ENCODE measurements around the gene EN1. TPM values are rescaled to one million over a fixed set of nuclear protein-coding genes. Genes with fewer than 3 reads are reported as not detected.

EN1 gene
- total and polyA plus RNA-seq, 2 experiments from 2014 or later, result 0.21 to 0.24 TPM

DNA sequence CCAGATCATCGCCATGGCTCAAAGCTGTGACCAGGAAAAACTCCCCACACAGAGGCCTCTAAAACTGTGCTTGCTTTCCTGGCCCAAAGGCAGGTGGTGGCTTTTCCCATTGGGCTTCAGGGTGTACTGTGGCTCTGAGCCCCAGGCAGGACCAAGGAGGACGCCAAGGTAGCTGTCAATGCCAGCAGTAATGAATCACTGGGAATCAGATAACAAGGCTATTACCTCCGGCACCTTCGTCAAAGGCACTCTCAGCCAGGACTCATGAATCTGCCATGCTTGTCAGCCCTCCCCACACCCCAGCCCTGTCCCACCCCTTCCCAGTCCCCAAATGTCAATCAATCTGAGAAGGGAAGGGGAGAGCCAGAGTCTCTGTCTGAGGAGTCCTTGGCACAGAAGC is 27.9 kb upstream of the EN1 start:
- Mint-ChIP-seq H3K4me3 (no peak overlapping the region), H3K9me3 (no peaks in the 10 kb centered on the region), H3K4me1 (no peaks in the 10 kb centered on the region), H3K27me3 (ENCODE audit: insufficient read depth, low read depth, poor library complexity) (no peaks in the 10 kb centered on the region), H3K36me3 (ENCODE audit: low read depth) (no peaks in the 10 kb centered on the region), H3K27ac (no peak overlapping the region)
- H3F3A ChIP-seq (replicated peaks; ENCODE audit: low read depth), result no peaks in the 10 kb centered on the region
- DNase-seq (ENCODE audit: low spot score) (no peak), ATAC-seq (no peak)
- H3K9me2 ChIP-seq (ENCODE audit: insufficient read depth), result peaks cover 8% of the 10 kb centered on the region; the same call in 1 of the 2 replicates
- no peaks in the 10 kb centered on the region for H3K79me2 ChIP-seq (replicated peaks; ENCODE audit: insufficient read depth)
- H4K20me1 ChIP-seq (replicated peaks; ENCODE audit: insufficient read depth), result no peaks in the 10 kb centered on the region
- no peak overlapping the region for H3K4me3 ChIP-seq
- no peak overlapping the region for H3K4me2 ChIP-seq
- H3K36me3 ChIP-seq (ENCODE audit: insufficient read depth), result no peaks in the 10 kb centered on the region; the same call in 1 of the 2 replicates
- H3K4me1 ChIP-seq (ENCODE audit: insufficient read depth), result no peaks in the 10 kb centered on the region
- TF ChIP-seq, protein P1, sequence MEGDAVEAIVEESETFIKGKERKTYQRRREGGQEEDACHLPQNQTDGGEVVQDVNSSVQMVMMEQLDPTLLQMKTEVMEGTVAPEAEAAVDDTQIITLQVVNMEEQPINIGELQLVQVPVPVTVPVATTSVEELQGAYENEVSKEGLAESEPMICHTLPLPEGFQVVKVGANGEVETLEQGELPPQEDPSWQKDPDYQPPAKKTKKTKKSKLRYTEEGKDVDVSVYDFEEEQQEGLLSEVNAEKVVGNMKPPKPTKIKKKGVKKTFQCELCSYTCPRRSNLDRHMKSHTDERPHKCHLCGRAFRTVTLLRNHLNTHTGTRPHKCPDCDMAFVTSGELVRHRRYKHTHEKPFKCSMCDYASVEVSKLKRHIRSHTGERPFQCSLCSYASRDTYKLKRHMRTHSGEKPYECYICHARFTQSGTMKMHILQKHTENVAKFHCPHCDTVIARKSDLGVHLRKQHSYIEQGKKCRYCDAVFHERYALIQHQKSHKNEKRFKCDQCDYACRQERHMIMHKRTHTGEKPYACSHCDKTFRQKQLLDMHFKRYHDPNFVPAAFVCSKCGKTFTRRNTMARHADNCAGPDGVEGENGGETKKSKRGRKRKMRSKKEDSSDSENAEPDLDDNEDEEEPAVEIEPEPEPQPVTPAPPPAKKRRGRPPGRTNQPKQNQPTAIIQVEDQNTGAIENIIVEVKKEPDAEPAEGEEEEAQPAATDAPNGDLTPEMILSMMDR (conservative IDR thresholded peaks at IDR 0.05; ENCODE audit: low read depth in 2 of 2), result no peak
- no peak for TF ChIP-seq ZNF331 (CRISPR knock-in tag; IDR thresholded peaks at IDR 0.05; ENCODE audit: low read depth)
- TF ChIP-seq ZNF114 (CRISPR knock-in tag; IDR thresholded peaks at IDR 0.05), result no peak
- 0 out of 2 replicates have a peak, but pooled peaks cover under 1% of the 10 kb centered on the region for H3K27me3 ChIP-seq (ENCODE audit: insufficient read depth)
- no peak overlapping the region for H2AFZ ChIP-seq
- no peak overlapping the region for H3K27ac ChIP-seq (ENCODE audit: low read depth)

DNA sequence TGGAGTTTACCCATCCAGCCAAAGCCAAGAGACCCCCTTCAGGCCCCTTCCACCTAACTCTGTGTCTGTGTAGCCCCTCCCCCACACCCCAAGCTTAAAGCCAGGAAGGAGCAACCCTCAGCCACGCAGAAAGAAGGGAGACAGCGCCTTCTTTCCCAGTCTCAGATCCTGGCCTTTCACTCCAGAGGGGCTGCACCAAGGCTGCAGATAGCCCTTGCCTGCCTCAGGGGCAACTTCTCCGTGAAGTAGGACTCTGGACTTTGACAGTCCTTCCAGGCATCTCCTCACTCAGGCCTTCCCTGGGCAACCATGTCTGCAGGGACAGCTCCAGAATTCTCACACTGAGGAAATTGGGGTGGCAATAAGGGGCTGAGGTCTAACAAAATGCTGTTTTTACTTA is 26.9 kb upstream of the EN1 start:
- DNase-seq (ENCODE audit: low spot score) (no peak), ATAC-seq (no peak)
- Histone ChIP-seq H3K27ac (ENCODE audit: low read depth) (no peak overlapping the region), H3K9me2 (ENCODE audit: insufficient read depth) (peaks cover 8% of the 10 kb centered on the region; the same call in 1 of the 2 replicates), H3K4me2 (no peak overlapping the region), H4K20me1 (replicated peaks; ENCODE audit: insufficient read depth) (no peaks in the 10 kb centered on the region), H3K27me3 (ENCODE audit: insufficient read depth) (no peaks in the 10 kb centered on the region), H3K4me3 (no peak overlapping the region), H3K36me3 (ENCODE audit: insufficient read depth) (no peaks in the 10 kb centered on the region; the same call in 1 of the 2 replicates), H2AFZ (no peak overlapping the region), H3F3A (replicated peaks; ENCODE audit: low read depth) (no peaks in the 10 kb centered on the region), H3K4me1 (ENCODE audit: insufficient read depth) (no peaks in the 10 kb centered on the region), H3K79me2 (replicated peaks; ENCODE audit: insufficient read depth) (no peaks in the 10 kb centered on the region)
- H3K4me1 Mint-ChIP-seq, result no peaks in the 10 kb centered on the region
- no peak overlapping the region for H3K4me3 Mint-ChIP-seq
- no peak overlapping the region for H3K27ac Mint-ChIP-seq
- no peaks in the 10 kb centered on the region for H3K9me3 Mint-ChIP-seq
- TF ChIP-seq ZNF331 (CRISPR knock-in tag; IDR thresholded peaks at IDR 0.05; ENCODE audit: low read depth) (no peak), NANOG (IDR thresholded peaks at IDR 0.05; ENCODE audit: borderline replicate concordance) (no peak), EZH2 (IDR thresholded peaks at IDR 0.05; ENCODE audit: low read depth, unreplicated experiment) (no peak), CREB1 (CRISPR knock-in tag; IDR thresholded peaks at IDR 0.05; ENCODE audit: low read depth) (no peak), STAT1 (IDR thresholded peaks at IDR 0.05; ENCODE audit: unreplicated experiment) (no peak)
- TF ChIP-seq, protein P2, sequence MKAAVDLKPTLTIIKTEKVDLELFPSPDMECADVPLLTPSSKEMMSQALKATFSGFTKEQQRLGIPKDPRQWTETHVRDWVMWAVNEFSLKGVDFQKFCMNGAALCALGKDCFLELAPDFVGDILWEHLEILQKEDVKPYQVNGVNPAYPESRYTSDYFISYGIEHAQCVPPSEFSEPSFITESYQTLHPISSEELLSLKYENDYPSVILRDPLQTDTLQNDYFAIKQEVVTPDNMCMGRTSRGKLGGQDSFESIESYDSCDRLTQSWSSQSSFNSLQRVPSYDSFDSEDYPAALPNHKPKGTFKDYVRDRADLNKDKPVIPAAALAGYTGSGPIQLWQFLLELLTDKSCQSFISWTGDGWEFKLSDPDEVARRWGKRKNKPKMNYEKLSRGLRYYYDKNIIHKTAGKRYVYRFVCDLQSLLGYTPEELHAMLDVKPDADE (IDR thresholded peaks at IDR 0.05), result no peak
- TF ChIP-seq, protein P1 (conservative IDR thresholded peaks at IDR 0.05; ENCODE audit: low read depth in 2 of 2), result no peak
- TF ChIP-seq, protein P3, sequence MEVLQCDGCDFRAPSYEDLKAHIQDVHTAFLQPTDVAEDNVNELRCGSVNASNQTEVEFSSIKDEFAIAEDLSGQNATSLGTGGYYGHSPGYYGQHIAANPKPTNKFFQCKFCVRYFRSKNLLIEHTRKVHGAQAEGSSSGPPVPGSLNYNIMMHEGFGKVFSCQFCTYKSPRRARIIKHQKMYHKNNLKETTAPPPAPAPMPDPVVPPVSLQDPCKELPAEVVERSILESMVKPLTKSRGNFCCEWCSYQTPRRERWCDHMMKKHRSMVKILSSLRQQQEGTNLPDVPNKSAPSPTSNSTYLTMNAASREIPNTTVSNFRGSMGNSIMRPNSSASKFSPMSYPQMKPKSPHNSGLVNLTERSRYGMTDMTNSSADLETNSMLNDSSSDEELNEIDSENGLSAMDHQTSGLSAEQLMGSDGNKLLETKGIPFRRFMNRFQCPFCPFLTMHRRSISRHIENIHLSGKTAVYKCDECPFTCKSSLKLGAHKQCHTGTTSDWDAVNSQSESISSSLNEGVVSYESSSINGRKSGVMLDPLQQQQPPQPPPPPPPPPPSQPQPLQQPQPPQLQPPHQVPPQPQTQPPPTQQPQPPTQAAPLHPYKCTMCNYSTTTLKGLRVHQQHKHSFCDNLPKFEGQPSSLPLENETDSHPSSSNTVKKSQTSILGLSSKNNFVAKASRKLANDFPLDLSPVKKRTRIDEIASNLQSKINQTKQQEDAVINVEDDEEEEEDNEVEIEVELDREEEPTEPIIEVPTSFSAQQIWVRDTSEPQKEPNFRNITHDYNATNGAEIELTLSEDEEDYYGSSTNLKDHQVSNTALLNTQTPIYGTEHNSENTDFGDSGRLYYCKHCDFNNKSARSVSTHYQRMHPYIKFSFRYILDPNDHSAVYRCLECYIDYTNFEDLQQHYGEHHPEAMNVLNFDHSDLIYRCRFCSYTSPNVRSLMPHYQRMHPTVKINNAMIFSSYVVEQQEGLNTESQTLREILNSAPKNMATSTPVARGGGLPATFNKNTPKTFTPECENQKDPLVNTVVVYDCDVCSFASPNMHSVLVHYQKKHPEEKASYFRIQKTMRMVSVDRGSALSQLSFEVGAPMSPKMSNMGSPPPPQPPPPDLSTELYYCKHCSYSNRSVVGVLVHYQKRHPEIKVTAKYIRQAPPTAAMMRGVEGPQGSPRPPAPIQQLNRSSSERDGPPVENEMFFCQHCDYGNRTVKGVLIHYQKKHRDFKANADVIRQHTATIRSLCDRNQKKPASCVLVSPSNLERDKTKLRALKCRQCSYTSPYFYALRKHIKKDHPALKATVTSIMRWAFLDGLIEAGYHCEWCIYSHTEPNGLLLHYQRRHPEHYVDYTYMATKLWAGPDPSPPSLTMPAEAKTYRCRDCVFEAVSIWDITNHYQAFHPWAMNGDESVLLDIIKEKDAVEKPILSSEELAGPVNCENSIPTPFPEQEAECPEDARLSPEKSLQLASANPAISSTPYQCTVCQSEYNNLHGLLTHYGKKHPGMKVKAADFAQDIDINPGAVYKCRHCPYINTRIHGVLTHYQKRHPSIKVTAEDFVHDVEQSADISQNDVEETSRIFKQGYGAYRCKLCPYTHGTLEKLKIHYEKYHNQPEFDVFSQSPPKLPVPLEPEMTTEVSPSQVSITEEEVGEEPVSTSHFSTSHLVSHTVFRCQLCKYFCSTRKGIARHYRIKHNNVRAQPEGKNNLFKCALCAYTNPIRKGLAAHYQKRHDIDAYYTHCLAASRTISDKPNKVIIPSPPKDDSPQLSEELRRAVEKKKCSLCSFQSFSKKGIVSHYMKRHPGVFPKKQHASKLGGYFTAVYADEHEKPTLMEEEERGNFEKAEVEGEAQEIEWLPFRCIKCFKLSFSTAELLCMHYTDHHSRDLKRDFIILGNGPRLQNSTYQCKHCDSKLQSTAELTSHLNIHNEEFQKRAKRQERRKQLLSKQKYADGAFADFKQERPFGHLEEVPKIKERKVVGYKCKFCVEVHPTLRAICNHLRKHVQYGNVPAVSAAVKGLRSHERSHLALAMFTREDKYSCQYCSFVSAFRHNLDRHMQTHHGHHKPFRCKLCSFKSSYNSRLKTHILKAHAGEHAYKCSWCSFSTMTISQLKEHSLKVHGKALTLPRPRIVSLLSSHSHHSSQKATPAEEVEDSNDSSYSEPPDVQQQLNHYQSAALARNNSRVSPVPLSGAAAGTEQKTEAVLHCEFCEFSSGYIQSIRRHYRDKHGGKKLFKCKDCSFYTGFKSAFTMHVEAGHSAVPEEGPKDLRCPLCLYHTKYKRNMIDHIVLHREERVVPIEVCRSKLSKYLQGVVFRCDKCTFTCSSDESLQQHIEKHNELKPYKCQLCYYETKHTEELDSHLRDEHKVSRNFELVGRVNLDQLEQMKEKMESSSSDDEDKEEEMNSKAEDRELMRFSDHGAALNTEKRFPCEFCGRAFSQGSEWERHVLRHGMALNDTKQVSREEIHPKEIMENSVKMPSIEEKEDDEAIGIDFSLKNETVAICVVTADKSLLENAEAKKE (CRISPR knock-in tag; IDR thresholded peaks at IDR 0.05), result no peak
- H3K27me3 Mint-ChIP-seq (ENCODE audit: insufficient read depth, low read depth, poor library complexity), result no peaks in the 10 kb centered on the region
- no peaks in the 10 kb centered on the region for H3K36me3 Mint-ChIP-seq (ENCODE audit: low read depth)

Measured in GM23338 (cell line).